MM.1S (cell line): ENCODE measurements around the gene NRG2.

Source experiments
- DNase-seq: peaks from one replicate; pipeline ENCODE4 v3.0.0-alpha.2; 2015
- H2AFZ ChIP-seq: fragments of 300-600 bp; sonication (generic); 2 replicates; pipeline ENCODE4 v1.6.0; 2016; ENCODE audit warnings: antibody characterized with exemption, low read length
- H3F3A ChIP-seq: fragments of 300-600 bp; sonication (generic); 2 replicates; pipeline ENCODE4 v1.6.1; 2016; ENCODE audit warnings: mild to moderate bottlenecking, antibody characterized with exemption, low read length, moderate library complexity, mixed read lengths; ENCODE audit not compliant: insufficient read depth
- H3K27ac ChIP-seq: fragments of 300-600 bp; sonication (generic); 2 replicates; pipeline ENCODE4 v1.5.1; 2016; ENCODE audit warnings: mild to moderate bottlenecking, low read length
- H3K27me3 ChIP-seq: fragments of 300-600 bp; sonication (generic); replicated peaks from 2 replicates; pipeline ENCODE4 v1.6.0; 2016; ENCODE audit warnings: low read length; ENCODE audit not compliant: insufficient read depth
- H3K36me3 ChIP-seq: fragments of 300-600 bp; sonication (generic); replicated peaks from 2 replicates; pipeline ENCODE4 v1.6.1; 2016; ENCODE audit warnings: mild to moderate bottlenecking, low read length, mixed read lengths; ENCODE audit not compliant: insufficient read depth
- H3K4me1 ChIP-seq: fragments of 300-600 bp; sonication (generic); 2 replicates; pipeline ENCODE4 v1.6.1; 2016; ENCODE audit warnings: low read length, mixed read lengths
- H3K4me2 ChIP-seq: fragments of 300-600 bp; sonication (generic); 2 replicates; pipeline ENCODE4 v1.6.0; 2016; ENCODE audit warnings: low read depth, low read length
- H3K4me3 ChIP-seq: fragments of 300-600 bp; sonication (generic); 2 replicates; pipeline ENCODE4 v1.5.1; 2016; ENCODE audit warnings: low read length, mixed read lengths
- H3K79me2 ChIP-seq: fragments of 300-600 bp; sonication (generic); 2 replicates; pipeline ENCODE4 v1.6.1; 2016; ENCODE audit warnings: mixed run types, low read length, mixed read lengths
- H3K9ac ChIP-seq: fragments of 300-600 bp; sonication (generic); 2 replicates; pipeline ENCODE4 v1.6.1; 2016; ENCODE audit warnings: low read length, mixed read lengths
- H3K9me2 ChIP-seq: fragments of 300-600 bp; sonication (generic); replicated peaks from 2 replicates; pipeline ENCODE4 v1.6.1; 2016; ENCODE audit warnings: mild to moderate bottlenecking, low read length, mixed read lengths; ENCODE audit not compliant: insufficient read depth
- H3K9me3 ChIP-seq: fragments of 300-600 bp; sonication (generic); replicated peaks from 2 replicates; pipeline ENCODE4 v1.6.1; 2016; ENCODE audit warnings: mild to moderate bottlenecking, low read length, mixed read lengths; ENCODE audit not compliant: insufficient read depth
- H4K20me1 ChIP-seq: fragments of 300-600 bp; sonication (generic); 2 replicates; pipeline ENCODE4 v1.6.1; 2016; ENCODE audit warnings: mild to moderate bottlenecking, low read length, moderate library complexity, mixed read lengths; ENCODE audit not compliant: insufficient read depth
- CTCF ChIP-seq: fragments of 300-600 bp; sonication (generic); IDR thresholded peaks from 2 replicates; pipeline ENCODE4 v1.5.1; 2016; ENCODE audit warnings: antibody characterized with exemption, low read length, mixed read lengths
- EZH2 ChIP-seq: fragments of 300-600 bp; sonication (generic); optimal IDR thresholded peaks from 2 replicates; pipeline ENCODE3; 2017; ENCODE audit warnings: low read depth, mild to moderate bottlenecking, antibody characterized with exemption, low read length, mixed read lengths
- EZH2phosphoT487 ChIP-seq: fragments of 300-600 bp; sonication (generic); IDR thresholded peaks from 2 replicates; pipeline ENCODE4 v1.6.1; 2018; ENCODE audit warnings: antibody characterized with exemption, low read length

The NRG2 gene

DNA sequence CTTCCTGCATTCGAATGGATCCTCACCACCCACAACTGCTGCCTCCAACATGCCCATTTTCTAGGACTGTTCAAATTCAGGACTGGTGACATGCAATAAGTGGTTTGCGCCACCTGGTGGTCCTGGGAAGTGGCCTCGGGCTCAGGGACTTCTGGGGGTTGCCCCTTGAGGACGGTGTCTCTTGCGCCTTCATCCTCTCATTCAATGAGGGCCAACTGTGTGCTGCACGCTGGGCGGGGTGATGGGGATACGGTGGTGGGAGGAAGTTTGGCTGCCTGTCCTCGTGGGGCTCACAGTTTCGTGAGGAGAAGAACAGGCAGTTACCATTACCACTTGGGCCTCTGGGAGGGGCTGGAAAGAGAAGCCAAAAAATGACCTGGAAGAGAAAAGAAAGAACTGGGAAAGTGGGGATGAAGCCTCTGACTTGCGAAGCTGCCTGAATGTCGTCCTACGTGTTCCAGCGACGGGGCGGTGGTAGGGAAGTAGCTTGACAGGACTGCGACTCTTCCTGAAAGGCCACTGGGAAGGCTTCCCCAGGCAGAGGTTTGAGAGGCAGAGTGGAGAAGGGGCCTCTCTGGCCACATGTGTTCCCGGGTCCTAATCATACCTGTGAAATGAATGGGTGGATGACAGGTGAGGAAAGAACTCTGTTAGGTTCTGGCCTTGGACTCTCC is 198.5 kb downstream of the NRG2 start:
- DNase-seq: peak; percentile 59

DNA sequence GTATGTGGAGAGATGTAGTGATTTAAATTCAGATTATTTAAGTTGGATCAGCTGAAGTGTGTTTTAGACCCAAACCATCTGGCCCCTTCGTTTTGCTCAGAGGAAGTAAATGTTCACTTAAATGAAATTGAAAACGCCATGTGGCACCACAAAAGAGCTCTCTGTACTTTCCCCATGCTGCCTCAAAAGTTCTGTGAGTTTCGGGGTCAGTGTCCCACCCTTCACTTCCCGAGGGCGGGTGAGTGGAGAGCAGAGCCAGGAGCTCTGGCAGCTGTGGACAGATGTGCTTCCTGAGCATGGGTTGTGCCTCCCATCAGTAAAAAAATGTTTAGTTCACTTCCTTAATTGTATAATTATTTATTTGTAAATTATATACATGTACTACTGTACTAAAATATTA is 199.1 kb downstream of the NRG2 start:
- Histone ChIP-seq H3K27me3 (peaks cover 47% of the 10 kb centered on the region), H3K9ac (no peak overlapping the region), H3K36me3 (no peaks in the 10 kb centered on the region), H3K4me3 (no peak overlapping the region), H3K79me2 (no peaks in the 10 kb centered on the region), H3F3A (no peaks in the 10 kb centered on the region), H3K4me1 (no peaks in the 10 kb centered on the region), H3K27ac (no peak overlapping the region), H3K9me2 (no peaks in the 10 kb centered on the region), H2AFZ (no peak overlapping the region), H3K4me2 (no peak overlapping the region), H4K20me1 (no peaks in the 10 kb centered on the region), H3K9me3 (no peaks in the 10 kb centered on the region)
- TF ChIP-seq EZH2phosphoT487 (no peak), EZH2 (no peak), CTCF (no peak)
- peak; percentile 10 for DNase-seq

More for the DNA sequence above, 198.5 kb downstream of the NRG2 start:
- no peaks in the 10 kb centered on the region for H3K9me3 ChIP-seq
- no peaks in the 10 kb centered on the region for H3K79me2 ChIP-seq
- no peaks in the 10 kb centered on the region for H3K4me1 ChIP-seq
- H3K27ac ChIP-seq: no peak overlapping the region
- H3K9ac ChIP-seq: no peak overlapping the region
- H3F3A ChIP-seq: no peaks in the 10 kb centered on the region
- H3K4me3 ChIP-seq: no peak overlapping the region
- H2AFZ ChIP-seq: no peak overlapping the region
- H3K4me2 ChIP-seq: no peak overlapping the region
- no peaks in the 10 kb centered on the region for H3K36me3 ChIP-seq
- H4K20me1 ChIP-seq: no peaks in the 10 kb centered on the region
- no peaks in the 10 kb centered on the region for H3K9me2 ChIP-seq
- H3K27me3 ChIP-seq: peaks cover 53% of the 10 kb centered on the region
- TF ChIP-seq EZH2 (no peak), CTCF (peak; percentile 74), EZH2phosphoT487 (no peak)

DNA sequence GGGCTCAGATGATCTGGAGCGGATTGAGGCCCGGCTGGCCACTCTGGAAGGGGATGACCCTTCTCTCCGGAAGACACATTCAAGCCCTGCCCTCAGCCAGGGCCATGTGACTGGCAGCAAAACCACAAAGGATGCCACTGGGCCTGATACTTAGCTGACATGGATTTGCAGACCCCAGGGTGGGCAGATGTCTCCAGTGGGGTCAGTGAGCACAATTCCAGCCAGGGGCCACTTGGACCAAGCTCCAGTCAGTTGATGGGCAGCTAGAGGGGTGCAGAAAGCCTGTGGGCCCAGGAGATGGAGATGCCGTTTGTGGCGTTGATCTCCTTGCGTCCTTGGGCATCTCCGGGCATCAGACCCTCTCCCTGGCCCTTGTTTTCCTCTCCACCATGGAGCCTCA is 200.8 kb downstream of the NRG2 start:
- no peaks in the 10 kb centered on the region for H3K79me2 ChIP-seq
- H3K9me3 ChIP-seq: no peaks in the 10 kb centered on the region
- no peak overlapping the region for H3K9ac ChIP-seq
- H3K4me1 ChIP-seq: no peaks in the 10 kb centered on the region
- no peak overlapping the region for H2AFZ ChIP-seq
- TF ChIP-seq EZH2 (no peak), CTCF (no peak), EZH2phosphoT487 (no peak)
- H4K20me1 ChIP-seq: no peaks in the 10 kb centered on the region
- no peak for DNase-seq
- peaks cover 41% of the 10 kb centered on the region for H3K27me3 ChIP-seq
- H3K9me2 ChIP-seq: no peaks in the 10 kb centered on the region
- no peaks in the 10 kb centered on the region for H3K36me3 ChIP-seq
- no peak overlapping the region for H3K27ac ChIP-seq
- no peak overlapping the region for H3K4me2 ChIP-seq
- H3F3A ChIP-seq: no peaks in the 10 kb centered on the region
- H3K4me3 ChIP-seq: no peak overlapping the region
